GM19324 (cell line): ENCODE data around the gene SMG5.
A peak's percentile ranks its signal among the peaks of the same experiment; 100 is the strongest.
"Not testable (repeated sequence)": the region's sequence is repeated elsewhere in the genome, so short reads cannot be mapped to it uniquely, and the experiment has no call there.

ENCODE experiments used
- ATAC-seq: cut with Tn5 transposase; IDR thresholded peaks from one replicate; pipeline ENCODE4 v1.9.1; 2021; ENCODE audit warnings: mild to moderate bottlenecking, moderate library complexity; ENCODE audit not compliant: unreplicated experiment, low FRiP score

The SMG5 gene

DNA sequence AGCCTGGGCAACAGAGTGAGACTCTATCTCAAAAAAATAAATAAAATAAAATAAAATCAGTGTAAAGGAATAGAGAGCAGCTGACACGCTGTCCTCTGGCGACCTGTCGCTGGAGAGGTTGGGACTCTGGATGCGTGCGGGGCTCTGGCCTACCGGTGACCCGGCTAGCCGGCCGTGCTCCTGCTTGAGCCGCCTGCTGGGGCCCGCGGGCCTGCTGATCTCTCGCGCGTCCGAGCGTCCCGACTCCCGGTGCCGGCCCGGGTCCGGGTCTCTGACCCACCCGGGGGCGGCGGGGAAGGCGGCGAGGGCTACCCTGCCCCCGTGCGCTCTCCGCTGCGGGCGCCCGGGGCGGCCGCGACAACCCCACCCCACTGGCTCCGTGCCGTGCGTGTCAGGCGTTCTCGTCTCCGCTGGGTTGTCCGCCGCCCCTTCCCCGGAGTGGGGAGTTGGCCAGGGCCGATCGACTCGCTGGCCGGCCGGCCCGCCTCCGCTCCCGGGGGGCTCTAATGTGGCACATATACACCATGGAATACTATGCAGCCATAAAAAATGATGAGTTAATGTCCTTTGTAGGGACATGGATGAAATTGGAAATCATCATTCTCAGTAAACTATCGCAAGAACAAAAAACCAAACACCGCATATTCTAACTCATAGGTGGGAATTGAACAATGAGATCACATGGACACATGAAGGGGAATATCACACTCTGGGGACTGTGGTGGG is 66.1 kb downstream of the SMG5 start:
- ATAC-seq = not testable (repeated sequence)

DNA sequence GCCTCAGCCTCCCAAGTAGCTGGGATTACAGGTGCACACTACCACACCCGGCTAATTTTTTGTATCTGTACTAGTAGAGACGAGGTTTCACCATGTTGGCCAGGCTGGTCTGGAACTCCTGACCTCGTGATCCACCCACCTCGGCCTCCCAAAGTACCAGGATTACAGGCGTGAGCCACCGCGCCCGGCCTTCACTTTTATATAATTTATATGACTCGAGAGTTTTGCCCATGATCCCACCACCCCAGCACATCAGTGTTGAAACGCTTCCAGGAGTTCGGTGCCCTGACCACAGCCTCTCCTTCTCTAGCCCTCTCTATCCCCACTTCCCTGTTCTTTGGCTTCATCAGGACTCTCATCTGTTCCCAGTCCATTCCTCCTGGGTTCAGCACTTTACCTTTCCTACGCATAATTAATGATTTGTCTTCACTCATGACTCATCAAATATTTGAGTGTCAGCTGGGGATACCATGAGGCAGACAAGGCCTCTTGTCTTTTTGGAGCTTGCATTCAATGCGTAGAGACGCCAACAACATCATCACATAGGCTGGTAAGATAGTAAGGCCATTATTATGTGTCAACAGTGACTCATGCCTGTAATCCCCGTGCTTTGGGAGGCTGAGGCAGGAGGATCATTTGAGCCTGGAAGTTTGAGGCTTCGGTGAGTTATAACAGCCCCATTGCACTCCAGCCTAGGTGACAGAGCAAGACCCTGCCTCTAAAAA is 68.4 kb downstream of the SMG5 start:
- ATAC-seq = no peak

DNA sequence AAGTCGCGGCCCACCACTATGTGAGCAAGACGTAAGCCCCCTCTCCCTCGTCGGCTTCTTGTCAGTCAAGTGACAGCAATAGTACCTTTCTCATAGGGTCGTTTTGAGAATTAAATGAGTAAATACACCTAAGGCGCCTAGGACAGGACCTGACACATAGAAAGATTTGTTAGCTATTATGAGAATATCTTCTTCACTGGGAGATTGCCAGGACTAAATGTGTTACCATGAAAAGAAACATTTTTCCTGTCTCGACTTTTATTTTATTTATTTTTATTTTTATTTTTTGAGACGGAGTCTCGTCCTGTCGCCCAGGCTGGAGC is 69.0 kb downstream of the SMG5 start:
- no peak for ATAC-seq

DNA sequence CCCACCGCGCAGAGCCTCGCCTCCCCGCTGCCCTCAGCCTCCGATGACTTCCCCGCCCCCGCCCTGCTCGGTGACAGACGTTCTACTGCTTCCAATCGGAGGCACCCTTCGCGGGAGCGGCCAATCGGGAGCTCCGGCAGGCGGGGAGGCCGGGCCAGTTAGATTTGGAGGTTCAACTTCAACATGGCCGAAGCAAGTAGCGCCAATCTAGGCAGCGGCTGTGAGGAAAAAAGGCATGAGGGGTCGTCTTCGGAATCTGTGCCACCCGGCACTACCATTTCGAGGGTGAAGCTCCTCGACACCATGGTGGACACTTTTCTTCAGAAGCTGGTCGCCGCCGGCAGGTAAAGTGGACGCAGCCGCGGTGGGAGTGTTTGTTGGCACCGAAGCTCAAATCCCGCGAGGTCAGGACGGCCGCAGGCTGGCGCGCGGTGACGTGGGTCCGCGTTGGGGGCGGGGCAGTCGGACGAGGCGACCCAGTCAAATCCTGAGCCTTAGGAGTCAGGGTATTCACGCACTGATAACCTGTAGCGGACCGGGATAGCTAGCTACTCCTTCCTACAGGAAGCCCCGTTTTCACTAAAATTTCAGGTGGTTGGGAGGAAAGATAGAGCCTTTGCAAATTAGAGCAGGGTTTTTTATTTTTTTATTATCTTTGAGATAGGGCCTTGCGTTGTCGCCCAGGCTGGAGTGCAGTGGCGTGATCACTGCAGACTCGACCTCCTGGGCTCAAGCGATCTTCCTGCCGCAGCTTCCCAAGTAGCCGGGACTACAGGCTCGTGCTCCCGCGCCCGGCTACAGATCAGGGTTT is 69.6 kb downstream of the SMG5 start, which contains the start of gene PMF1:
Gene PMF1 (plus strand): TSS at position 175 of the 811 bp plus-strand sequence. CDS start 9 bp downstream, at position 184.
- peak; percentile 83 for ATAC-seq

DNA sequence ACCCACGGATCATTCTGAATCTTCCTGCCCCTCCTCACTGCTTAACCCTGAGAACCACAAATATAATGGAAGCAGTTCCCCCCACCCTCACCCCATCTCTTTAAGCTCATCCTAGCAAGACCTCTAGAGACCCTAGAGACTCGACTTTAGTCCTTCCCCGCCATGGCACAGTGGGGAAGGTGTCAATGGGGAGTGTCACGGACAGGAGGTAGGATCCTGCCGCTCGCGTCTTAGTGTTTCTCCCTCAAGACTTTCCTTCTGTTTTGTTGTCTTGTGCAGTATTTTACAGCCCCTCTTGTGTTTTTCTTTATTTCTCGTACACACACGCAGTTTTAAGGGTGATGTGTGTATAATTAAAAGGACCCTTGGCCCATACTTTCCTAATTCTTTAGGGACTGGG is 70.5 kb downstream of the SMG5 start:
- no peak for ATAC-seq

DNA sequence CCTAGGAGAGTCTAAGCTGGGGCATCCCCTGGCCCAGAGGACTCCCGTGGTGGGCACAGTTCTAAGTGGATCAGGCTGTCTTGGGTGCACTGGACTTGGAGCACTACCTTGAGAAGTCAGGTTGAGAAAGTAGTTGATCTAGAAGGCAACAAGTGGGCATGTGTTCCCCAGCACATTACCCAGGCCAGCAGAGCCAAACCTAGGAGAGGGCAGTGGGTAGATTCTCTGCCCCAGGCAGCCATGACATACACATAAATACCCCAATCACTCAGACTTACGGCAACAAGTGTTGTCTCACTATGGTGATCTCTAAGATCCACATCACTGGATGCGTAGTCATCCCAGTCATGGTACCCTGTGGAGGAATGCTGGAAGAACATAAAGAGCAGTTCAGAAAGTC is 71.4 kb downstream of the SMG5 start:
- no peak for ATAC-seq

DNA sequence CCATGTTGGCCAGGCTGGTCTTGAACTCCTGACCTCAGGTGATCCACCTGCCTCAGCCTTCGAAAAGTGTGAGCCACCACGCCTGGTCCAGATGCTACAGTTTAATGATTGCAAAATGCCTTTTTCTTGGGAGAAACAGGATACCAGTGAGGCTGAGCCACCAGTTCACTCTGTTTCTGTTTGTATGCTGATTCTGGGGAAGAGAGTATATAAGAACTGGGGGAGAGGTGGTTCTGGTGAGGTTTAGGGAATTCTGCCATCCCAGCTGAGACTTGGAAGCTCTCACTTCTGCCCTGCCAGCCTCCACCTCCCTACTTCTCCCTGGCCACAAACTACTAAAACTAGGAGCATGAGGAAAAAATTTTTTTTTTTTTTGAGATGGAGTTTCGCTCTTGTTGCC is 77.9 kb downstream of the SMG5 start:
- ATAC-seq = no peak

DNA sequence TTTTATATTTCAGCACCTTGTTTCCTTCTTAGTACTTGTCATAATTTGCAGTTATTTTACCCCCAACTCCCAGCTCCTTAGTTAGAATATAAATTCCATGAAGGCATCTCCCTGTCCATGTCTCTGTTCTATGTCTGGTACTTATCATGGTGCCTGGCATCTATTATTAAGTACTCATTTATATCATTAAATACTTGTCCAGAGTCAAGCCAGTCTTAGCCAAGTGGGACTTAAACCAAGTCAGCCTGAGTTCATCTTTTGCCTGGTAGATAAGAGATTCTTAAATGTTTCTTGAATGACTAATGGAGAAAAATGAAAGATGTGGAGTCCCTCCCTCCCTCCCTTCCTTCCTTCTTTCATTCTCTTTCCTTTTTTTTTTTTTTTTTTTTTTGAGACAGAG is 79.3 kb downstream of the SMG5 start:
- ATAC-seq = no peak

DNA sequence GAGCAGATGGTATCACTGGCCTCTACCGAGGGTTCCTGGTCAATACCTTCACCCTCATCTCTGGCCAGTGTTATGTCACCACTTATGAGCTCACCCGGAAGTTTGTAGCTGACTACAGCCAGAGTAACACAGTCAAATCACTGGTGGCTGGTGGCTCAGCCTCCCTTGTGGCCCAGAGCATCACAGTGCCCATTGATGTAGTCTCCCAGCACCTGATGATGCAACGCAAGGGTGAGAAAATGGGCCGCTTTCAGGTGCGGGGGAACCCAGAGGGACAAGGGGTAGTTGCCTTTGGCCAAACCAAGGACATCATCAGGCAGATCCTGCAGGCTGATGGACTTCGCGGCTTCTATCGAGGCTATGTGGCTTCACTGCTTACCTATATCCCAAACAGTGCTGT is 82.6 kb downstream of the SMG5 start:
- ATAC-seq = no peak
